GM12878 (cell line): Measurements from ENCODE around the gene MYRFL.

ENCODE experiments used
- CTCF ChIP-seq, 3 experiments: IDR thresholded peaks in 2 of 3; conservative IDR thresholded peaks in 1 of 3; 2 replicates each; pipeline ENCODE4 v1.5.1; 2011; ENCODE audit warnings: low read depth in 3 of 3, low read length in 3 of 3, mild to moderate bottlenecking in 3 of 3, control low read depth in 2 of 3, moderate library complexity in 2 of 3, inconsistent platforms in 1 of 3, mixed read lengths in 1 of 3; ENCODE audit not compliant: control insufficient read depth in 2 of 3, insufficient read depth in 1 of 3; ENCODE audit errors: extremely low read depth in 1 of 3
- DPF2 ChIP-seq: fragments of 450-650 bp; IDR thresholded peaks from 2 replicates; pipeline ENCODE4 v1.6.1; 2017; ENCODE audit warnings: mild to moderate bottlenecking
- NFIC ChIP-seq: IDR thresholded peaks from 2 replicates; pipeline ENCODE4 v1.6.1; 2012; ENCODE audit warnings: low read depth, mild to moderate bottlenecking, inconsistent platforms, low read length, moderate library complexity
- PAX8 ChIP-seq: fragments of 450-650 bp; IDR thresholded peaks from 2 replicates; pipeline ENCODE4 v1.6.1; 2017; ENCODE audit warnings: mild to moderate bottlenecking, moderate library complexity
- POLR2A ChIP-seq: IDR thresholded peaks from 2 replicates; pipeline ENCODE4 v1.6.1; 2011; ENCODE audit warnings: low read depth, mild to moderate bottlenecking, low read length
- REST ChIP-seq: IDR thresholded peaks from 2 replicates; pipeline ENCODE4 v1.6.1; 2012; ENCODE audit warnings: mild to moderate bottlenecking, low read depth, low read length

- no peak for TF ChIP-seq CTCF (IDR thresholded peaks at IDR 0.05 in 2 of 3, conservative IDR thresholded peaks at IDR 0.05 in 1 of 3; ENCODE audit: control insufficient read depth in 2 of 3, extremely low read depth in 1 of 3, insufficient read depth in 1 of 3, low read depth in 3 of 3, low read length in 3 of 3)
- no peak for TF ChIP-seq POLR2A
- no peak for TF ChIP-seq DPF2
- TF ChIP-seq NFIC: no peak
- no peak for TF ChIP-seq PAX8
- no peak for TF ChIP-seq REST
These were observed 71.8 kb downstream of the MYRFL start for GRCh38 chr12:69896653-69897381.
